Suprapubic skin (tissue), 4 donors: ENCODE measurements around the gene CEP170B. TPM values are rescaled to one million over a fixed set of nuclear protein-coding genes. Genes with fewer than 3 reads are reported as not detected.

ENCODE experiments used
- DNase-seq, 2 donors: peaks; one replicate each; pipeline ENCODE4 v3.0.0-alpha.2; 2019; ENCODE audit warnings: low spot score in 2 of 2
- H3K27ac ChIP-seq: fragments of 200-600 bp; sonication (generic); one replicate; pipeline ENCODE4 v1.5.1; 2019
- H3K27me3 ChIP-seq: fragments of 200-600 bp; sonication (generic); one replicate; pipeline ENCODE4 v1.5.1; 2019
- H3K36me3 ChIP-seq: fragments of 200-600 bp; sonication (generic); one replicate; pipeline ENCODE4 v1.5.1; 2019
- H3K4me1 ChIP-seq: fragments of 200-600 bp; sonication (generic); one replicate; pipeline ENCODE4 v1.5.1; 2019
- H3K4me3 ChIP-seq: fragments of 200-600 bp; sonication (generic); one replicate; pipeline ENCODE4 v1.5.1; 2019; ENCODE audit warnings: mild to moderate bottlenecking
- H3K9me3 ChIP-seq: fragments of 200-600 bp; sonication (generic); one replicate; pipeline ENCODE4 v1.5.1; 2019
- EP300 ChIP-seq: sonication (generic); formaldehyde crosslinking; IDR thresholded peaks from one replicate; pipeline ENCODE4 v1.6.1; 2017; ENCODE audit warnings: antibody characterized with exemption
- POLR2A ChIP-seq, 2 donors: fragments of 450-650 bp; IDR thresholded peaks; one replicate each; pipeline ENCODE4 v1.6.1; 2017; ENCODE audit warnings: antibody characterized with exemption in 2 of 2, mild to moderate bottlenecking in 2 of 2, moderate library complexity in 2 of 2
- POLR2AphosphoS5 ChIP-seq, 3 donors: sonication (generic); formaldehyde crosslinking; IDR thresholded peaks; one replicate each; pipeline ENCODE4 v1.6.1; 2017; ENCODE audit warnings: antibody characterized with exemption in 3 of 3
- WGBS: methylation state at CpG from one replicate; pipeline ENCODE4 v1.1.5; 2018; 5-methylcytosine and 5-hydroxymethylcytosine counted together
- total RNA-seq, 4 donors: library from RNA; depleted of rRNA; stranded (reverse); fragments of >200 nt; gene quantifications; one replicate each; pipeline ENCODE4 v1.1.0, GENCODE V29; 2016
- TF ChIP-seq, protein P1 (sequence below), 2 donors: fragments of 200-600 bp in 1 of 2; fragments of 450-650 bp in 1 of 2; sonication (generic) in 1 of 2; IDR thresholded peaks; one replicate each; pipeline ENCODE4 v1.5.1; 2016 to 2019; ENCODE audit warnings: antibody characterized with exemption in 2 of 2, mild to moderate bottlenecking in 1 of 2, moderate library complexity in 1 of 2

Gene CEP170B
- total RNA-seq, 4 donors from 2014 or later = 53.3 to 70.1 (median 60.4) TPM

GRCh38 chr14:104935026-104935650 lies 70.1 kb downstream of the CEP170B start:
- Histone ChIP-seq H3K9me3 (no peaks in the 10 kb centered on the region), H3K27me3 (no peaks in the 10 kb centered on the region), H3K27ac (no peak overlapping the region), H3K36me3 (peaks cover 20% of the 10 kb centered on the region), H3K4me3 (no peak overlapping the region), H3K4me1 (peaks cover 26% of the 10 kb centered on the region)
- 71% methylated on average over 3 of the region's 3 CpGs for WGBS
- no peak for DNase-seq
- TF ChIP-seq POLR2AphosphoS5 (IDR thresholded peaks at IDR 0.05) (no peak), EP300 (no peak), POLR2A (IDR thresholded peaks at IDR 0.05) (no peak)
- TF ChIP-seq, protein P1, sequence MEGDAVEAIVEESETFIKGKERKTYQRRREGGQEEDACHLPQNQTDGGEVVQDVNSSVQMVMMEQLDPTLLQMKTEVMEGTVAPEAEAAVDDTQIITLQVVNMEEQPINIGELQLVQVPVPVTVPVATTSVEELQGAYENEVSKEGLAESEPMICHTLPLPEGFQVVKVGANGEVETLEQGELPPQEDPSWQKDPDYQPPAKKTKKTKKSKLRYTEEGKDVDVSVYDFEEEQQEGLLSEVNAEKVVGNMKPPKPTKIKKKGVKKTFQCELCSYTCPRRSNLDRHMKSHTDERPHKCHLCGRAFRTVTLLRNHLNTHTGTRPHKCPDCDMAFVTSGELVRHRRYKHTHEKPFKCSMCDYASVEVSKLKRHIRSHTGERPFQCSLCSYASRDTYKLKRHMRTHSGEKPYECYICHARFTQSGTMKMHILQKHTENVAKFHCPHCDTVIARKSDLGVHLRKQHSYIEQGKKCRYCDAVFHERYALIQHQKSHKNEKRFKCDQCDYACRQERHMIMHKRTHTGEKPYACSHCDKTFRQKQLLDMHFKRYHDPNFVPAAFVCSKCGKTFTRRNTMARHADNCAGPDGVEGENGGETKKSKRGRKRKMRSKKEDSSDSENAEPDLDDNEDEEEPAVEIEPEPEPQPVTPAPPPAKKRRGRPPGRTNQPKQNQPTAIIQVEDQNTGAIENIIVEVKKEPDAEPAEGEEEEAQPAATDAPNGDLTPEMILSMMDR (IDR thresholded peaks at IDR 0.05) = no peak

- 44% methylated on average over 2 of the region's 2 CpGs for WGBS
- Histone ChIP-seq H3K4me1 (peaks cover 26% of the 10 kb centered on the region), H3K27ac (no peak overlapping the region), H3K4me3 (no peak overlapping the region), H3K27me3 (no peaks in the 10 kb centered on the region), H3K9me3 (no peaks in the 10 kb centered on the region), H3K36me3 (peaks cover 28% of the 10 kb centered on the region)
- TF ChIP-seq, protein P1 (IDR thresholded peaks at IDR 0.05) = no peak
- no peak for TF ChIP-seq POLR2A (IDR thresholded peaks at IDR 0.05)
- no peak for TF ChIP-seq EP300
- TF ChIP-seq POLR2AphosphoS5 (IDR thresholded peaks at IDR 0.05) = no peak
- DNase-seq = peak in 1 of 2 donors; percentile 49
These were observed 70.9 kb downstream of the CEP170B start for GRCh38 chr14:104935955-104936354.

DNA sequence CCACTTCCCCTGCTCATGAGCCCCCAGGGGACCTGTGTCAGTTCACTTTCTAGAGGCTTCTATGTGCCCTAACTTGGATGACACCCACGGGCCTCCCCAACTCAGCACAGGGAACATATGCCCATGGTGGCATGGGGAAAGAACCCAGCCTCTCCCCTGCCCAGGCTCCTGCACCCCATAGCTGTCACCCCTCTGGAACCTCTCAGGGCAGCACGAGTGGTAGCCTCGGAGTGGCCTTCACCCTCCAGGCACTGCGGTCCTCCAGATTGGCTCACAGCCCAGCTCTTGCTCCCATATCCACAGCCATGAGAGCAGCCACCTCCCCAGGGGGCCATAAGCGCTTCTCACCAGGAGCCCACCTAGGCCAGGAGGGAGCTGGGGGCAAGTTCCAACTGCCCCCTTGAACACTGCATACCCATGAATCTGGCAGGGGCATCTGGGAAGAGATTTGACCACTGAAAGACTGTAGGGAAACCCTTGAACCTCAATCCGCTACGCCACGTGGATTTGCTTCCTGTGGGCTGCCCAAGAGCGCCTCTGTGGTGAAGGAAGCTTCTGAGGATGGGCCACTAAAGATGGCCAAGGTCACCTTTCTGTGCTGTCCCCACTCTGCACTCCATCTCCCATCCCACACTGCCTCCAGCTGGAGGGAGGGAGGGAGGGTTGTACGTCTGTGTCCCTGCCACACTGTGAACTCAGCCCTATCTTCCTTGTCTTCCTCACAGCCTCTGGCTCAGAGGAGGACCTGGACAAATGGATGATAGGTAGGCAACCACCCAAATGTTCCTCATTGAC lies 71.5 kb downstream of the CEP170B start:
- peaks cover 35% of the 10 kb centered on the region for H3K36me3 ChIP-seq
- TF ChIP-seq POLR2A (IDR thresholded peaks at IDR 0.05) (no peak), EP300 (no peak), POLR2AphosphoS5 (IDR thresholded peaks at IDR 0.05) (no peak)
- TF ChIP-seq, protein P1 (IDR thresholded peaks at IDR 0.05) = no peak
- no peaks in the 10 kb centered on the region for H3K9me3 ChIP-seq
- no peaks in the 10 kb centered on the region for H3K27me3 ChIP-seq
- H3K27ac ChIP-seq = no peak overlapping the region
- no peak overlapping the region for H3K4me3 ChIP-seq
- DNase-seq = peak in 1 of 2 donors; percentile 57
- WGBS = 76% methylated on average over 8 of the region's 10 CpGs
- peaks cover 26% of the 10 kb centered on the region for H3K4me1 ChIP-seq

DNA sequence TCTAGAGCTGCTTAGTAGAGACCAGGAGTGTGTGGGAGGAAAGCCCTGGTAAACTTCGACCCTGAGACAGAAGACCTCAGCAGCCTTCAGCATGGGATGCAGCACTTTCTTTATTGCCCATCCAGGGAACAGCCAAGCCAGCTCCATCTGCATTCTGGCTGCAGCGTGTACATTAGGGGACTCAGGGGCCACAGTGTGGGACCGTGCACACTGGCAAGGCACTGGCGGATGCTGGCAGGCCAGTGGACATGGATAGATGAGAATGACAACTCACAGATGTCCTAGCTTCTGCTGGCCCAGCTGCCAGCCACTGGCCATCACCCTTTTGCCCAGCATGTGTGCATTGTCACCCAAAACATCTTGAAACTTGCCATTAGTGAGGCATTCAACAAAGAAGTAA lies 72.1 kb downstream of the CEP170B start:
- no peak for TF ChIP-seq EP300
- TF ChIP-seq POLR2AphosphoS5 (IDR thresholded peaks at IDR 0.05) = no peak
- TF ChIP-seq, protein P1 (IDR thresholded peaks at IDR 0.05) = no peak
- TF ChIP-seq POLR2A (IDR thresholded peaks at IDR 0.05) = no peak
- H3K36me3 ChIP-seq = peaks cover 41% of the 10 kb centered on the region
- H3K4me3 ChIP-seq = no peak overlapping the region
- H3K27me3 ChIP-seq = no peaks in the 10 kb centered on the region
- H3K9me3 ChIP-seq = no peaks in the 10 kb centered on the region
- peaks cover 26% of the 10 kb centered on the region for H3K4me1 ChIP-seq
- WGBS = no CpG with 5 or more reads among the region's 4 CpGs
- DNase-seq = peak in 1 of 2 donors; percentile 75
- no peak overlapping the region for H3K27ac ChIP-seq

- peaks cover 20% of the 10 kb centered on the region for H3K4me1 ChIP-seq
- no peaks in the 10 kb centered on the region for H3K27me3 ChIP-seq
- H3K4me3 ChIP-seq = no peak overlapping the region
- WGBS = 71% methylated on average over 11 of the region's 11 CpGs
- no peak for TF ChIP-seq EP300
- no peak for TF ChIP-seq POLR2AphosphoS5 (IDR thresholded peaks at IDR 0.05)
- TF ChIP-seq, protein P1 (IDR thresholded peaks at IDR 0.05) = no peak
- TF ChIP-seq POLR2A (IDR thresholded peaks at IDR 0.05) = no peak
- DNase-seq = peak in 1 of 2 donors; percentile 28
- no peak overlapping the region for H3K27ac ChIP-seq
- peaks cover 47% of the 10 kb centered on the region for H3K36me3 ChIP-seq
- H3K9me3 ChIP-seq = no peaks in the 10 kb centered on the region
These were observed 72.8 kb downstream of the CEP170B start for GRCh38 chr14:104937694-104938365.
